ENCODE data around the gene ETAA1.

GRCh38 chr2:67436221-67436620 is 39.1 kb downstream of the ETAA1 start:
- TF ChIP-seq YY1 (IDR thresholded peaks at IDR 0.05; ENCODE audit: insufficient read depth, insufficient read length): no peak
- TF ChIP-seq SUZ12 (IDR thresholded peaks at IDR 0.05; ENCODE audit: extremely low read depth, insufficient read depth, insufficient read length): no peak
- no peak for TF ChIP-seq ZNF274 (IDR thresholded peaks at IDR 0.05; ENCODE audit: low read depth, low read length)

All from NT2/D1 (cell line).